ENCODE results near the gene COL19A1.

- TF ChIP-seq MEF2A (IDR thresholded peaks at IDR 0.05; ENCODE audit: borderline replicate concordance, low read depth): no peak
- no peak for TF ChIP-seq CTCF (IDR thresholded peaks at IDR 0.05)
- TF ChIP-seq JUND (IDR thresholded peaks at IDR 0.05): no peak
- TF ChIP-seq CHD2 (IDR thresholded peaks at IDR 0.05; ENCODE audit: low read length, partially characterized antibody): no peak
- no peak for TF ChIP-seq RCOR1 (IDR thresholded peaks at IDR 0.05; ENCODE audit: low read length)
- TF ChIP-seq EZH2phosphoT487 (IDR thresholded peaks at IDR 0.05; ENCODE audit: borderline replicate concordance, low read depth): no peak
- no peak for TF ChIP-seq FOXM1 (IDR thresholded peaks at IDR 0.05; ENCODE audit: low read depth)
- TF ChIP-seq GABPA (IDR thresholded peaks at IDR 0.05; ENCODE audit: low read depth): no peak
- TF ChIP-seq SIN3A (IDR thresholded peaks at IDR 0.05; ENCODE audit: borderline replicate concordance, low read depth, low read length): no peak
- TF ChIP-seq USF2 (IDR thresholded peaks at IDR 0.05; ENCODE audit: borderline replicate concordance, low read depth, low read length): no peak
- TF ChIP-seq TAF1 (IDR thresholded peaks at IDR 0.05; ENCODE audit: borderline replicate concordance, low read depth, low read length): no peak
- no peak for TF ChIP-seq MAX (IDR thresholded peaks at IDR 0.05; ENCODE audit: low read depth)
- TF ChIP-seq POLR2AphosphoS5 (IDR thresholded peaks at IDR 0.05; ENCODE audit: low read depth, low read length): no peak
- TF ChIP-seq EP300 (IDR thresholded peaks at IDR 0.05; ENCODE audit: borderline replicate concordance in 1 of 2, low read depth in 1 of 2, low read length in 1 of 2): no peak
These were observed 179.1 kb downstream of the COL19A1 start for GRCh38 chr6:70045413-70045812.

All from SK-N-SH (cell line).